ENCODE results near the gene PEAR1.

The PEAR1 gene

GRCh38 chr1:156949127-156949526, 55.6 kb downstream of the PEAR1 start:
- H3K4me3 ChIP-seq (ENCODE audit: low read depth, low read length) = no peak overlapping the region
- TF ChIP-seq CTCF (IDR thresholded peaks at IDR 0.05; ENCODE audit: low read depth, low read length, missing control alignments) = no peak
- no peak for DNase-seq (ENCODE audit: low read depth)

GRCh38 chr1:156951371-156951770, 57.9 kb downstream of the PEAR1 start:
- DNase-seq (ENCODE audit: low read depth) = no peak
- no peak for TF ChIP-seq CTCF (IDR thresholded peaks at IDR 0.05; ENCODE audit: low read depth, low read length, missing control alignments)
- H3K4me3 ChIP-seq (ENCODE audit: low read depth, low read length) = no peak overlapping the region

- TF ChIP-seq CTCF (IDR thresholded peaks at IDR 0.05; ENCODE audit: low read depth, low read length, missing control alignments) = no peak
- H3K4me3 ChIP-seq (ENCODE audit: low read depth, low read length) = no peak overlapping the region
- no peak for DNase-seq (ENCODE audit: low read depth)
Measured at GRCh38 chr1:156953571-156953970, 60.1 kb downstream of the PEAR1 start.

- no peak for DNase-seq (ENCODE audit: low read depth)
- no peak for TF ChIP-seq CTCF (IDR thresholded peaks at IDR 0.05; ENCODE audit: low read depth, low read length, missing control alignments)
- no peak overlapping the region for H3K4me3 ChIP-seq (ENCODE audit: low read depth, low read length)
Measured at GRCh38 chr1:156956333-156956732, 62.8 kb downstream of the PEAR1 start.

GRCh38 chr1:156957634-156958033, 64.1 kb downstream of the PEAR1 start:
- no peak for DNase-seq (ENCODE audit: low read depth)
- no peak overlapping the region for H3K4me3 ChIP-seq (ENCODE audit: low read depth, low read length)
- TF ChIP-seq CTCF (IDR thresholded peaks at IDR 0.05; ENCODE audit: low read depth, low read length, missing control alignments) = no peak

- TF ChIP-seq CTCF (IDR thresholded peaks at IDR 0.05; ENCODE audit: low read depth, low read length, missing control alignments) = no peak
- no peak overlapping the region for H3K4me3 ChIP-seq (ENCODE audit: low read depth, low read length)
- DNase-seq (ENCODE audit: low read depth) = no peak
Measured at GRCh38 chr1:156958247-156958714, 64.8 kb downstream of the PEAR1 start.

GRCh38 chr1:156959414-156959813, 65.9 kb downstream of the PEAR1 start:
- no peak overlapping the region for H3K4me3 ChIP-seq (ENCODE audit: low read depth, low read length)
- no peak for DNase-seq (ENCODE audit: low read depth)
- TF ChIP-seq CTCF (IDR thresholded peaks at IDR 0.05; ENCODE audit: low read depth, low read length, missing control alignments) = no peak

All from GM12864 (cell line).